ENCODE measurements around the gene CUBN. TPM values are rescaled to one million over a fixed set of nuclear protein-coding genes. Genes with fewer than 3 reads are reported as not detected.

Gene CUBN
- total and polyA plus RNA-seq, 9 of the 15 experiments (the other 6 are each of a cell fraction or from before 2014, with no cell fraction given), result 0.04 to 0.33 (median 0.09) TPM

DNA sequence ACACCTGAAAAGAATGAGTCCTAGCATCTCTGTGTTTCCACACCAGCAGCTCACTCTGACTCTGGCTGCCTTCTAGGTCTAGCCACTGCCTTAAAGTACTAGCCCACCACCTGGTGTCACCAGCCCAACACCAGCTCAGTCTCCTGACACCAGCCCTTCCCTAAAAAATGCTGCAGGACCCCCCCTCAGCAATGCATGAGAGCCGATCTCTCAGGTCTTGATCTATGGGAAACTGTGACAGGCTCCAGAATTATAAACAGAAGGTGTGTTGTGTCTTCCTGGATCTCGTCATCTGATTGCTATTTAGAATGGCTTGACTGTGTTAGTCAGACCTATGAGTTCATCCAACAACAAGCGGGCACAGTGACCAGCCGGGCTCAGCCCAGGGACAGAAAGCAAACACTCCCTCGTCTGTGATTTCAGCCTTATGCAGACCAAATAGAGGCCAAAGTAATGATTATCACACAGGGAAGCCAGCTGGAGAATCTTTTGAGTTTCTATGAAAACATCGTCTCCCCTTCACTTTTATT, 66.6 kb downstream of the CUBN start (continued):
- TF ChIP-seq REST (IDR thresholded peaks at IDR 0.05; ENCODE audit: borderline replicate concordance) (peak; percentile 37; the same call in 1 of the 2 replicates), REST (CRISPR knock-in tag; IDR thresholded peaks at IDR 0.05; ENCODE audit: low read depth) (no peak), CAMTA2 (CRISPR knock-in tag; conservative IDR thresholded peaks at IDR 0.05) (no peak), ZNF280B (CRISPR knock-in tag; IDR thresholded peaks at IDR 0.05) (no peak), MLX (CRISPR knock-in tag; conservative IDR thresholded peaks at IDR 0.05) (no peak), RAD21 (CRISPR knock-in tag; conservative IDR thresholded peaks at IDR 0.05 in 1 of 2, IDR thresholded peaks at IDR 0.05 in 1 of 2) (peak in 1 of 2 experiments; percentile 35; a peak in 1 of 4 replicates), ZNF57 (CRISPR knock-in tag; IDR thresholded peaks at IDR 0.05) (no peak)
- TF ChIP-seq, protein P1, sequence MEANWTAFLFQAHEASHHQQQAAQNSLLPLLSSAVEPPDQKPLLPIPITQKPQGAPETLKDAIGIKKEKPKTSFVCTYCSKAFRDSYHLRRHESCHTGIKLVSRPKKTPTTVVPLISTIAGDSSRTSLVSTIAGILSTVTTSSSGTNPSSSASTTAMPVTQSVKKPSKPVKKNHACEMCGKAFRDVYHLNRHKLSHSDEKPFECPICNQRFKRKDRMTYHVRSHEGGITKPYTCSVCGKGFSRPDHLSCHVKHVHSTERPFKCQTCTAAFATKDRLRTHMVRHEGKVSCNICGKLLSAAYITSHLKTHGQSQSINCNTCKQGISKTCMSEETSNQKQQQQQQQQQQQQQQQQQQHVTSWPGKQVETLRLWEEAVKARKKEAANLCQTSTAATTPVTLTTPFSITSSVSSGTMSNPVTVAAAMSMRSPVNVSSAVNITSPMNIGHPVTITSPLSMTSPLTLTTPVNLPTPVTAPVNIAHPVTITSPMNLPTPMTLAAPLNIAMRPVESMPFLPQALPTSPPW (CRISPR knock-in tag; IDR thresholded peaks at IDR 0.05), result no peak
- TF ChIP-seq, protein P2, sequence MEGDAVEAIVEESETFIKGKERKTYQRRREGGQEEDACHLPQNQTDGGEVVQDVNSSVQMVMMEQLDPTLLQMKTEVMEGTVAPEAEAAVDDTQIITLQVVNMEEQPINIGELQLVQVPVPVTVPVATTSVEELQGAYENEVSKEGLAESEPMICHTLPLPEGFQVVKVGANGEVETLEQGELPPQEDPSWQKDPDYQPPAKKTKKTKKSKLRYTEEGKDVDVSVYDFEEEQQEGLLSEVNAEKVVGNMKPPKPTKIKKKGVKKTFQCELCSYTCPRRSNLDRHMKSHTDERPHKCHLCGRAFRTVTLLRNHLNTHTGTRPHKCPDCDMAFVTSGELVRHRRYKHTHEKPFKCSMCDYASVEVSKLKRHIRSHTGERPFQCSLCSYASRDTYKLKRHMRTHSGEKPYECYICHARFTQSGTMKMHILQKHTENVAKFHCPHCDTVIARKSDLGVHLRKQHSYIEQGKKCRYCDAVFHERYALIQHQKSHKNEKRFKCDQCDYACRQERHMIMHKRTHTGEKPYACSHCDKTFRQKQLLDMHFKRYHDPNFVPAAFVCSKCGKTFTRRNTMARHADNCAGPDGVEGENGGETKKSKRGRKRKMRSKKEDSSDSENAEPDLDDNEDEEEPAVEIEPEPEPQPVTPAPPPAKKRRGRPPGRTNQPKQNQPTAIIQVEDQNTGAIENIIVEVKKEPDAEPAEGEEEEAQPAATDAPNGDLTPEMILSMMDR (IDR thresholded peaks at IDR 0.05 in 2 of 3, conservative IDR thresholded peaks at IDR 0.05 in 1 of 3; ENCODE audit: insufficient read depth in 2 of 3, low read depth in 1 of 3, low read length in 3 of 3), result peak in 1 of 3 experiments; percentile 14; a peak in 1 of 6 replicates
- TF ChIP-seq, protein P3, sequence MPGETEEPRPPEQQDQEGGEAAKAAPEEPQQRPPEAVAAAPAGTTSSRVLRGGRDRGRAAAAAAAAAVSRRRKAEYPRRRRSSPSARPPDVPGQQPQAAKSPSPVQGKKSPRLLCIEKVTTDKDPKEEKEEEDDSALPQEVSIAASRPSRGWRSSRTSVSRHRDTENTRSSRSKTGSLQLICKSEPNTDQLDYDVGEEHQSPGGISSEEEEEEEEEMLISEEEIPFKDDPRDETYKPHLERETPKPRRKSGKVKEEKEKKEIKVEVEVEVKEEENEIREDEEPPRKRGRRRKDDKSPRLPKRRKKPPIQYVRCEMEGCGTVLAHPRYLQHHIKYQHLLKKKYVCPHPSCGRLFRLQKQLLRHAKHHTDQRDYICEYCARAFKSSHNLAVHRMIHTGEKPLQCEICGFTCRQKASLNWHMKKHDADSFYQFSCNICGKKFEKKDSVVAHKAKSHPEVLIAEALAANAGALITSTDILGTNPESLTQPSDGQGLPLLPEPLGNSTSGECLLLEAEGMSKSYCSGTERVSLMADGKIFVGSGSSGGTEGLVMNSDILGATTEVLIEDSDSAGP (CRISPR knock-in tag; IDR thresholded peaks at IDR 0.05), result no peak

Data from K562 (cell line).